ENCODE data around the gene PPP4R2.

The PPP4R2 gene

GRCh38 chr3:72973031-72973723 lies 23.4 kb upstream of the PPP4R2 start:
- no peak for TF ChIP-seq CTCF (IDR thresholded peaks at IDR 0.05; ENCODE audit: insufficient read depth, low read length, missing control alignments)
- POLR2A ChIA-PET: no interaction called here
- no peak for DNase-seq (ENCODE audit: low read depth, low spot score)
- CTCF ChIA-PET: no interaction called here
- H3K4me3 ChIP-seq (ENCODE audit: low read depth, low read length): no peak overlapping the region

GRCh38 chr3:72973786-72974185 lies 22.8 kb upstream of the PPP4R2 start:
- ChIA-PET POLR2A (no interaction called here), CTCF (no interaction called here)
- no peak overlapping the region for H3K4me3 ChIP-seq (ENCODE audit: low read depth, low read length)
- DNase-seq (ENCODE audit: low read depth, low spot score): no peak
- no peak for TF ChIP-seq CTCF (IDR thresholded peaks at IDR 0.05; ENCODE audit: insufficient read depth, low read length, missing control alignments)

GRCh38 chr3:72974956-72975355 lies 21.7 kb upstream of the PPP4R2 start:
- no peak for TF ChIP-seq CTCF (IDR thresholded peaks at IDR 0.05; ENCODE audit: insufficient read depth, low read length, missing control alignments)
- H3K4me3 ChIP-seq (ENCODE audit: low read depth, low read length): no peak overlapping the region
- no peak for DNase-seq (ENCODE audit: low read depth, low spot score)
- ChIA-PET POLR2A (no interaction called here), CTCF (interaction anchor here (0.6 to 1.6 kb wide), 4 partner anchors 22 to 1261 kb away, joined by 3 to 4 read pairs (median 4); no protein-coding TSS in a partner anchor)

- ChIA-PET POLR2A (no interaction called here), CTCF (interaction anchor here (1.1 to 1.6 kb wide), 2 partner anchors 23 to 30 kb away, joined by 3 to 4 read pairs; no protein-coding TSS in a partner anchor)
- DNase-seq (ENCODE audit: low read depth, low spot score): no peak
- no peak overlapping the region for H3K4me3 ChIP-seq (ENCODE audit: low read depth, low read length)
- TF ChIP-seq CTCF (IDR thresholded peaks at IDR 0.05; ENCODE audit: insufficient read depth, low read length, missing control alignments): no peak
Observed at GRCh38 chr3:72976281-72976741, 20.3 kb upstream of the PPP4R2 start.

- TF ChIP-seq CTCF (IDR thresholded peaks at IDR 0.05; ENCODE audit: insufficient read depth, low read length, missing control alignments): no peak
- DNase-seq (ENCODE audit: low read depth, low spot score): no peak
- ChIA-PET POLR2A (no interaction called here), CTCF (no interaction called here)
- H3K4me3 ChIP-seq (ENCODE audit: low read depth, low read length): no peak overlapping the region
Observed at GRCh38 chr3:72977060-72977808, 19.4 kb upstream of the PPP4R2 start.

GRCh38 chr3:72982609-72983366 lies 13.8 kb upstream of the PPP4R2 start:
- POLR2A ChIA-PET: no interaction called here
- CTCF ChIA-PET: interaction anchor here (1.4 to 1.8 kb wide), 4 partner anchors 12 to 104 kb away, joined by 4 to 5 read pairs (median 4); partner anchors contain the start of gene PPP4R2
- H3K4me3 ChIP-seq (ENCODE audit: low read depth, low read length): no peak overlapping the region
- no peak for TF ChIP-seq CTCF (IDR thresholded peaks at IDR 0.05; ENCODE audit: insufficient read depth, low read length, missing control alignments)
- DNase-seq (ENCODE audit: low read depth, low spot score): no peak

Measured in AG04449 (cell line).